Endothelial cell of umbilical vein (primary cell): ENCODE data around the gene GLB1L2. TPM values are rescaled to one million over a fixed set of nuclear protein-coding genes. Genes with fewer than 3 reads are reported as not detected.

Experiments
- BruUV-seq: library from RNA; stranded (reverse); fragments of 400-500 nt; replicated peaks from 2 replicates; lab custom pipeline; 2021; lab: Mats Ljungman, UMichigan
- CTCF ChIA-PET: fragments of 300-600, 350-600 bp; sonication (Branson Sonifier 250); formaldehyde crosslinking; loops from one replicate; lab custom pipeline; 2021; ENCODE audit warnings: antibody characterized with exemption, inconsistent platforms; lab: Charles Lee
- POLR2A ChIA-PET: fragments of 300-600, 350-600 bp; sonication (Branson Sonifier 250); formaldehyde crosslinking; loops from one replicate; lab custom pipeline; 2021; ENCODE audit warnings: antibody characterized with exemption, inconsistent platforms; lab: Charles Lee
- DNase-seq: peaks from one replicate; pipeline ENCODE4 v3.0.0-alpha.2; 2011; ENCODE audit warnings: low read depth, low spot score
- FAIRE-seq: peaks from 2 replicates; lab custom pipeline; 2011; peaks lifted over from hg19 to GRCh38; lab: Jason Lieb, UNC
- H2AFZ ChIP-seq: 2 replicates; pipeline ENCODE4 v1.6.0; 2012; ENCODE audit warnings: low read depth, low read length, control low read depth, inconsistent platforms
- H3K27ac ChIP-seq: 2 replicates; pipeline ENCODE4 v1.5.1; 2011; ENCODE audit warnings: low read depth, mild to moderate bottlenecking, control low read depth, low read length, moderate library complexity; ENCODE audit not compliant: insufficient read depth
- H3K27me3 ChIP-seq, 2 experiments: 2 replicates each; pipeline versions ENCODE4 v1.6.0 to v1.6.1; 2011; ENCODE audit warnings: low read length in 2 of 2, mixed read lengths in 1 of 2; ENCODE audit not compliant: control insufficient read depth in 2 of 2, insufficient read depth in 2 of 2
- H3K36me3 ChIP-seq, 2 experiments: 2 replicates in 1 of 2; 3 replicates in 1 of 2; pipeline ENCODE4 v1.5.1; 2011; ENCODE audit warnings: low read length in 2 of 2, mild to moderate bottlenecking in 1 of 2, moderate library complexity in 1 of 2; ENCODE audit not compliant: control insufficient read depth in 2 of 2, insufficient read depth in 2 of 2; ENCODE audit errors: extremely low read depth in 1 of 2
- H3K4me1 ChIP-seq: 3 replicates; pipeline ENCODE4 v1.5.1; 2011; ENCODE audit warnings: mild to moderate bottlenecking, low read length; ENCODE audit not compliant: control insufficient read depth, insufficient read depth; ENCODE audit errors: extremely low read depth
- H3K4me2 ChIP-seq: 2 replicates; pipeline ENCODE4 v1.6.1; 2011; ENCODE audit warnings: low read length, control low read depth, mixed read lengths; ENCODE audit not compliant: insufficient read depth
- H3K4me3 ChIP-seq, 3 experiments: fragments of 200-600 bp in 1 of 3; sonication (generic), shearing (Covaris generic) in 1 of 3; replicated peaks in 1 of 3; 2 replicates each; pipeline ENCODE4 v1.5.1; 2011 to 2016; ENCODE audit warnings: control low read depth in 3 of 3, low read length in 3 of 3, mild to moderate bottlenecking in 2 of 3, inconsistent platforms in 1 of 3, low read depth in 1 of 3, moderate library complexity in 1 of 3; ENCODE audit not compliant: insufficient read depth in 1 of 3
- H3K79me2 ChIP-seq: 2 replicates; pipeline ENCODE4 v1.6.0; 2012; ENCODE audit warnings: low read length, inconsistent platforms; ENCODE audit not compliant: control insufficient read depth, insufficient read depth
- H3K9ac ChIP-seq: replicated peaks from 2 replicates; pipeline ENCODE3; 2011; ENCODE audit warnings: low read length, control low read depth; ENCODE audit not compliant: insufficient read depth; ENCODE audit errors: extremely low read depth
- H3K9me1 ChIP-seq: replicated peaks from 3 replicates; pipeline ENCODE4 v1.6.0; 2011; ENCODE audit warnings: mild to moderate bottlenecking, low read length; ENCODE audit not compliant: control insufficient read depth, insufficient read depth; ENCODE audit errors: extremely low read depth
- H3K9me3 ChIP-seq: replicated peaks from 2 replicates; pipeline ENCODE4 v1.5.1; 2012; ENCODE audit warnings: low read length, inconsistent platforms; ENCODE audit not compliant: control insufficient read depth, insufficient read depth
- H4K20me1 ChIP-seq: replicated peaks from 2 replicates; pipeline ENCODE3; 2011; ENCODE audit warnings: mild to moderate bottlenecking, low read length; ENCODE audit not compliant: control insufficient read depth, insufficient read depth; ENCODE audit errors: extremely low read depth
- CTCF ChIP-seq, 2 donors: IDR thresholded peaks; 1 replicate in 1 of 2; 2 replicates in 1 of 2; pipeline ENCODE4 v1.5.1; 2011; ENCODE audit warnings: low read length in 2 of 2, mild to moderate bottlenecking in 2 of 2, moderate library complexity in 2 of 2, control low read depth in 1 of 2, inconsistent platforms in 1 of 2, low read depth in 1 of 2; ENCODE audit not compliant: insufficient read depth in 1 of 2; ENCODE audit errors: extremely low read depth in 1 of 2
- EZH2 ChIP-seq: IDR thresholded peaks from 2 replicates; pipeline ENCODE4 v1.6.1; 2012; ENCODE audit warnings: borderline replicate concordance, low read depth, mild to moderate bottlenecking, moderate library complexity, low read length, inconsistent platforms; ENCODE audit not compliant: severe bottlenecking
- FOS ChIP-seq: IDR thresholded peaks from 2 replicates; pipeline ENCODE4 v1.6.1; 2011; ENCODE audit warnings: mild to moderate bottlenecking, low read length, moderate library complexity, borderline replicate concordance; ENCODE audit not compliant: insufficient read depth
- GATA2 ChIP-seq: IDR thresholded peaks from 2 replicates; pipeline ENCODE4 v1.7.0; 2011; ENCODE audit warnings: low read depth, mild to moderate bottlenecking, moderate library complexity, mixed read lengths, low read length; ENCODE audit not compliant: insufficient read length, insufficient read depth
- JUN ChIP-seq: IDR thresholded peaks from 2 replicates; pipeline ENCODE4 v1.6.1; 2011; ENCODE audit warnings: borderline replicate concordance, low read depth; ENCODE audit not compliant: insufficient read length, insufficient read depth
- MAX ChIP-seq: IDR thresholded peaks from 2 replicates; pipeline ENCODE4 v1.6.1; 2011; ENCODE audit not compliant: insufficient read depth, insufficient read length
- MYC ChIP-seq: IDR thresholded peaks from one replicate; pipeline ENCODE4 v1.6.1; 2011; ENCODE audit warnings: mild to moderate bottlenecking, low read depth, low read length
- POLR2A ChIP-seq: IDR thresholded peaks from 2 replicates; pipeline ENCODE4 v1.6.1; 2012; ENCODE audit warnings: low read depth, mild to moderate bottlenecking, control low read depth, low read length
- POLR2AphosphoS5 ChIP-seq: IDR thresholded peaks from 2 replicates; pipeline ENCODE4 v1.6.1; 2012; ENCODE audit warnings: low read depth, mild to moderate bottlenecking, control low read depth, low read length, moderate library complexity; ENCODE audit not compliant: insufficient read depth
- dilution Hi-C: fragments of 300-500 bp; cut with MboI; formaldehyde crosslinking; loops from one replicate; pipeline ENCODE4 v1.15.0; 2019; ENCODE audit warnings: low sequenced_read_pairs; ENCODE audit not compliant: extremely low pct_ligation_motif_present
- intact Hi-C: fragments of 100-400 bp; cut with micrococcal nuclease; formaldehyde crosslinking; loops from one replicate; pipeline ENCODE4 v1.10.0; 2022
- polyA plus RNA-seq, 4 experiments: library from polyadenylated mRNA; depleted of rRNA in 3 of 4; stranded (reverse) in 3 of 4; unstranded in 1 of 4; fragments of >200 nt; gene quantifications; 2 replicates each; pipeline versions ENCODE4 v1.2.1 to v1.2.3, GENCODE V29; 2011 to 2012; ENCODE audit warnings: missing spikeins in 1 of 4
- total RNA-seq: library from RNA; stranded (reverse); gene quantifications from 2 replicates; pipeline ENCODE4 v1.2.3, GENCODE V29; 2021

GLB1L2 gene
- total and polyA plus RNA-seq, 2 donors (not counting 3 experiments of a cell fraction or from before 2014, with no cell fraction given) = 0.55 to 0.59 TPM

GRCh38 chr11:134372536-134372935 lies 40.7 kb downstream of the GLB1L2 start:
- Histone ChIP-seq H3K9me3 (no peaks in the 10 kb centered on the region), H3K27me3 (no peaks in the 10 kb centered on the region), H3K36me3 (no peaks in the 10 kb centered on the region), H3K4me1 (no peaks in the 10 kb centered on the region), H2AFZ (no peak overlapping the region), H3K9me1 (no peaks in the 10 kb centered on the region), H3K9ac (no peak overlapping the region), H3K27ac (no peak overlapping the region), H3K4me3 (no peak overlapping the region), H3K79me2 (no peaks in the 10 kb centered on the region), H3K4me2 (no peak overlapping the region), H4K20me1 (no peaks in the 10 kb centered on the region)
- dilution Hi-C loops (no loop called here), intact Hi-C loops (no loop called here)
- no peak for FAIRE-seq
- CTCF ChIA-PET = no interaction called here
- TF ChIP-seq POLR2A = no peak
- DNase-seq = no peak
- POLR2A ChIA-PET = no interaction called here
- no TSS peak for BruUV-seq

- dilution Hi-C loops (no loop called here), intact Hi-C loops (no loop called here)
- Histone ChIP-seq H2AFZ (no peak overlapping the region), H3K4me1 (no peaks in the 10 kb centered on the region), H3K27ac (no peak overlapping the region), H3K4me3 (no peak overlapping the region), H3K36me3 (no peaks in the 10 kb centered on the region), H4K20me1 (no peaks in the 10 kb centered on the region), H3K4me2 (no peak overlapping the region), H3K9me1 (no peaks in the 10 kb centered on the region), H3K27me3 (no peaks in the 10 kb centered on the region), H3K9ac (no peak overlapping the region), H3K79me2 (no peaks in the 10 kb centered on the region), H3K9me3 (no peaks in the 10 kb centered on the region)
- TF ChIP-seq JUN = no peak
- no peak for TF ChIP-seq GATA2
- no peak for TF ChIP-seq EZH2
- no peak for TF ChIP-seq CTCF (IDR thresholded peaks at IDR 0.05; ENCODE audit: extremely low read depth in 1 of 2, insufficient read depth in 1 of 2, low read depth in 1 of 2, low read length in 2 of 2)
- TF ChIP-seq POLR2AphosphoS5 = no peak
- TF ChIP-seq FOS = no peak
- TF ChIP-seq POLR2A = no peak
- no peak for TF ChIP-seq MAX
- no peak for TF ChIP-seq MYC
- FAIRE-seq (no peak), DNase-seq (no peak)
- no TSS peak for BruUV-seq
- CTCF ChIA-PET = no interaction called here
- POLR2A ChIA-PET = no interaction called here
Observed at GRCh38 chr11:134372961-134373360, 41.2 kb downstream of the GLB1L2 start.
